GM12878 (cell line): ENCODE results near the gene IFIT2. TPM values are rescaled to one million over a fixed set of nuclear protein-coding genes. Genes with fewer than 3 reads are reported as not detected.

ENCODE experiments used
- ATAC-seq: fragments of 200-7000 bp; cut with Tn5 transposase; 3 replicates; pipeline ENCODE4 v1.9.1; 2020; ENCODE audit warnings: mild to moderate bottlenecking, moderate library complexity
- BruUV-seq: library from RNA; stranded (reverse); fragments of 400-500 nt; replicated peaks from 2 replicates; lab custom pipeline; 2021; lab: Mats Ljungman, UMichigan
- CTCF ChIA-PET: fragments of 300-600 bp; sonication (Branson Sonifier 250); formaldehyde crosslinking; extraction: SDS; loops from one replicate; lab custom pipeline; 2021; ENCODE audit warnings: inconsistent platforms; lab: Yijun Ruan, JAX
- POLR2A ChIA-PET: fragments of 350-600 bp; formaldehyde crosslinking; extraction: SDS; loops from one replicate; lab custom pipeline; 2021; ENCODE audit warnings: inconsistent platforms; lab: Charles Lee
- RAD21 ChIA-PET: fragments of 300-600 bp; sonication (Branson Sonifier 250); formaldehyde crosslinking; loops from one replicate; lab custom pipeline; 2023; ENCODE audit warnings: antibody characterized with exemption; ENCODE audit not compliant: unreplicated experiment; lab: Charles Lee
- SMC1A ChIA-PET: fragments of 300-600 bp; sonication (Branson Sonifier 250); formaldehyde crosslinking; loops from one replicate; lab custom pipeline; 2023; ENCODE audit not compliant: unreplicated experiment, uncharacterized antibody; lab: Charles Lee
- DNase-seq: peaks from one replicate; pipeline ENCODE4 v3.0.0-alpha.2; 2011; ENCODE audit warnings: low read depth, low spot score
- FAIRE-seq: peaks from 3 replicates; lab custom pipeline; 2011; peaks lifted over from hg19 to GRCh38; lab: Jason Lieb, UNC
- H2AFZ ChIP-seq: 2 replicates; pipeline ENCODE4 v1.6.0; 2011; ENCODE audit warnings: low read depth, low read length, control low read depth; ENCODE audit not compliant: control insufficient read depth
- H3K27ac ChIP-seq: 2 replicates; pipeline ENCODE4 v1.5.1; 2011; ENCODE audit warnings: control low read depth; ENCODE audit not compliant: control insufficient read depth, insufficient read depth
- H3K27me3 ChIP-seq, 2 experiments: replicated peaks in 1 of 2; 2 replicates each; pipeline versions ENCODE4 v1.6.0 to v1.6.1; 2011; ENCODE audit warnings: low read length in 1 of 2; ENCODE audit not compliant: control insufficient read depth in 2 of 2, insufficient read depth in 2 of 2
- H3K36me3 ChIP-seq, 2 experiments: 2 replicates each; pipeline ENCODE4 v1.5.1; 2011; ENCODE audit warnings: low read length in 1 of 2; ENCODE audit not compliant: control insufficient read depth in 2 of 2, insufficient read depth in 2 of 2
- H3K4me1 ChIP-seq: 2 replicates; pipeline ENCODE4 v1.6.1; 2011; ENCODE audit warnings: mild to moderate bottlenecking, low read length, moderate library complexity, mixed read lengths; ENCODE audit not compliant: control insufficient read depth, insufficient read depth
- H3K4me2 ChIP-seq: 2 replicates; pipeline ENCODE4 v1.6.0; 2011; ENCODE audit warnings: control low read depth; ENCODE audit not compliant: control insufficient read depth, insufficient read depth
- H3K4me3 ChIP-seq: fragments of 200-600 bp; sonication (generic); 2 replicates; pipeline ENCODE4 v1.5.1; 2016
- H3K79me2 ChIP-seq: 2 replicates; pipeline ENCODE4 v1.6.0; 2011; ENCODE audit warnings: low read length; ENCODE audit not compliant: control insufficient read depth, insufficient read depth
- H3K9ac ChIP-seq: 2 replicates; pipeline ENCODE4 v1.8.0; 2011; ENCODE audit warnings: low read length, control low read depth, mixed read lengths; ENCODE audit not compliant: control insufficient read depth, insufficient read depth
- H3K9me3 ChIP-seq: replicated peaks from 3 replicates; pipeline ENCODE4 v1.5.1; 2011; ENCODE audit warnings: mild to moderate bottlenecking, low read length; ENCODE audit not compliant: control insufficient read depth, insufficient read depth
- H4K20me1 ChIP-seq: 2 replicates; pipeline ENCODE4 v1.6.0; 2011; ENCODE audit not compliant: control insufficient read depth, insufficient read depth
- CBX5 ChIP-seq: sonication (generic); IDR thresholded peaks from 2 replicates; pipeline ENCODE4 v1.6.1; 2016; ENCODE audit warnings: low read depth, moderate library complexity, mild to moderate bottlenecking, inconsistent platforms
- CHD4 ChIP-seq: fragments of 200-600 bp; sonication (generic); IDR thresholded peaks from 2 replicates; pipeline ENCODE4 v1.6.1; 2016; ENCODE audit warnings: mild to moderate bottlenecking
- CREM ChIP-seq: IDR thresholded peaks from 2 replicates; pipeline ENCODE4 v1.6.1; 2014; ENCODE audit warnings: antibody characterized with exemption, low read depth
- FOXM1 ChIP-seq: IDR thresholded peaks from 2 replicates; pipeline ENCODE4 v1.6.1; 2012; ENCODE audit warnings: low read depth, mild to moderate bottlenecking, inconsistent platforms, low read length, moderate library complexity
- HDAC2 ChIP-seq: fragments of 200-600 bp; sonication (generic); IDR thresholded peaks from 2 replicates; pipeline ENCODE4 v1.6.1; 2017
- IKZF1 ChIP-seq: fragments of 450-650 bp; conservative IDR thresholded peaks from 2 replicates; pipeline ENCODE4 v1.6.1; 2017; ENCODE audit warnings: antibody characterized with exemption, mild to moderate bottlenecking
- NFIC ChIP-seq: IDR thresholded peaks from 2 replicates; pipeline ENCODE4 v1.6.1; 2012; ENCODE audit warnings: low read depth, mild to moderate bottlenecking, inconsistent platforms, low read length, moderate library complexity
- NR2C2 ChIP-seq: IDR thresholded peaks from 2 replicates; pipeline ENCODE4 v1.6.1; 2011; ENCODE audit warnings: borderline replicate concordance, low read depth; ENCODE audit not compliant: control insufficient read depth, insufficient read length
- POU2F2 ChIP-seq: IDR thresholded peaks from 3 replicates; pipeline ENCODE4 v1.6.1; 2011; ENCODE audit warnings: low read depth, mild to moderate bottlenecking, low read length, borderline replicate concordance
- SIX5 ChIP-seq: IDR thresholded peaks from 2 replicates; pipeline ENCODE4 v1.6.1; 2011; ENCODE audit warnings: mild to moderate bottlenecking, low read depth, low read length, moderate library complexity; ENCODE audit not compliant: severe bottlenecking
- SREBF2 ChIP-seq: IDR thresholded peaks from 2 replicates; pipeline ENCODE4 v1.6.1; 2012; ENCODE audit warnings: mild to moderate bottlenecking, low read length
- STAT1 ChIP-seq: fragments of 450-650 bp; conservative IDR thresholded peaks from 2 replicates; pipeline ENCODE4 v1.6.1; 2014; ENCODE audit warnings: antibody characterized with exemption, mild to moderate bottlenecking
- SUPT20H ChIP-seq: IDR thresholded peaks from 2 replicates; pipeline ENCODE4 v1.6.1; 2011; ENCODE audit warnings: low read depth, mild to moderate bottlenecking, low read length, moderate library complexity, borderline replicate concordance; ENCODE audit not compliant: control insufficient read depth
- YY1 ChIP-seq: IDR thresholded peaks from 2 replicates; pipeline ENCODE4 v1.6.1; 2011; ENCODE audit warnings: low read depth, mild to moderate bottlenecking, low read length
- ZNF207 ChIP-seq: fragments of 450-650 bp; IDR thresholded peaks from 2 replicates; pipeline ENCODE4 v1.6.1; 2014; ENCODE audit warnings: antibody characterized with exemption, mild to moderate bottlenecking, borderline replicate concordance
- ZNF217 ChIP-seq: fragments of 450-650 bp; IDR thresholded peaks from 2 replicates; pipeline ENCODE4 v1.6.1; 2017; ENCODE audit warnings: antibody characterized with exemption, mild to moderate bottlenecking
- ZNF274 ChIP-seq: IDR thresholded peaks from one replicate; pipeline ENCODE4 v1.8.0; 2011; ENCODE audit not compliant: insufficient read length, insufficient read depth
- ZNF622 ChIP-seq: fragments of 450-650 bp; IDR thresholded peaks from 2 replicates; pipeline ENCODE4 v1.6.1; 2017; ENCODE audit warnings: mild to moderate bottlenecking, inconsistent platforms
- ZNF687 ChIP-seq: fragments of 450-650 bp; IDR thresholded peaks from 2 replicates; pipeline ENCODE4 v1.6.1; 2017; ENCODE audit warnings: mild to moderate bottlenecking, moderate library complexity
- ZSCAN29 ChIP-seq: fragments of 450-650 bp; IDR thresholded peaks from 2 replicates; pipeline ENCODE4 v1.6.1; 2017; ENCODE audit warnings: mild to moderate bottlenecking, moderate library complexity
- WGBS: methylation state at CpG from one replicate; pipeline ENCODE4 v1.1.6; 2016; ENCODE audit warnings: low lambda C conversion rate; ENCODE audit not compliant: insufficient replicate concordance, insufficient coverage; ENCODE audit errors: missing lambda C conversion rate; 5-methylcytosine and 5-hydroxymethylcytosine counted together
- in situ Hi-C: fragments of 300-500 bp; cut with MboI; formaldehyde crosslinking; loops from 9 replicates; pipeline ENCODE4 v1.14.3; 2018; ENCODE audit warnings: mixed read lengths
- intact Hi-C: fragments of 100-400 bp; cut with micrococcal nuclease; formaldehyde crosslinking; loops from one replicate; pipeline ENCODE4 v1.14.2; 2022; ENCODE audit not compliant: unreplicated experiment
- polyA plus RNA-seq, 11 experiments: library from polyadenylated mRNA; depleted of rRNA in 4 of 11; unstranded in 6 of 11; stranded (reverse) in 5 of 11; fragments of >200 nt; fragmentation: Nextera tagmentation in 4 of 11; fragmentation: Illumina TruSeq in 1 of 11; extraction: Ambion mirVana in 4 of 11; extraction: Trizol in 1 of 11; gene quantifications; 1 replicate in 1 of 11; 2 replicates in 10 of 11; pipeline versions ENCODE4 v1.2.1 to v1.2.3, GENCODE V29; 2011 to 2016; ENCODE audit warnings: inconsistent platforms in 2 of 11, missing spikeins in 2 of 11, low read depth in 1 of 11
- total RNA-seq, 4 experiments: library from RNA; depleted of rRNA in 3 of 4; stranded (reverse); fragments of >200 nt in 3 of 4; fragmentation: Illumina TruSeq in 1 of 4; extraction: Trizol in 1 of 4; gene quantifications; 2 replicates each; pipeline versions ENCODE4 v1.2.1 to v1.2.3, GENCODE V29; 2013 to 2021

The IFIT2 gene
- total and polyA plus RNA-seq, 10 of the 15 experiments (the other 5 are each of a cell fraction or from before 2014, with no cell fraction given): 5.2 to 14.8 (median 9.7) TPM

DNA sequence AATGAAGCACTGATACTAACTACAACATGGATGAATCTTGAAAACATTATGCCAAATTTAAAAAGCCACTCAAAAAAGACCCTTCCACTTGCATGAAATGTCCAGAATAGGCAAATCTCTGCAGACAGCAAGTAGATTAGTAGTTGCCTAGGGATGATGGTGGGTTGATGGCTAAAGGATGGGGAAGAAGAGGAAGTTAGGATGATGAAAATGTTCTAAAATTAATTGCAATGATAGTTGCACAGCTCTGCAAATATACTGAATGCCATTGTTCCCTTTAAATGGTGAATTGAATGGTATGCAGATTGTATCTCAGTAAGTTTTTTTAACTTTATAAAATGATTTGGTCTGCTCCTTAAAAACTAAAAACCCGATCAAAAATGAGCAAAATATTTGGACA lies 43.0 kb upstream of the IFIT2 start:
- intact Hi-C loops: no loop called here
- Histone ChIP-seq H2AFZ (no peak overlapping the region), H4K20me1 (no peaks in the 10 kb centered on the region)
- no peak for TF ChIP-seq ZNF622
- no peak for TF ChIP-seq NR2C2
- no peak for TF ChIP-seq SIX5
- no peak for TF ChIP-seq SUPT20H
- TF ChIP-seq NFIC: no peak
- no peak for TF ChIP-seq HDAC2
- no peak for TF ChIP-seq ZSCAN29
- no peak for TF ChIP-seq FOXM1
- TF ChIP-seq POU2F2: no peak
- no peak for TF ChIP-seq ZNF687
- no peak for TF ChIP-seq CBX5
- no peak for TF ChIP-seq SREBF2
- no peak for TF ChIP-seq STAT1
- TF ChIP-seq CHD4: no peak
- no peak for TF ChIP-seq ZNF217
- no peak for TF ChIP-seq ZNF207
- no peak for TF ChIP-seq ZNF274
- no peak for TF ChIP-seq CREM
- no peak for TF ChIP-seq YY1
- TF ChIP-seq IKZF1: no peak
- TF ChIP-seq, all 136 proteins: peak for 0
- Histone ChIP-seq H3K4me1 (peaks cover 3% of the 10 kb centered on the region; the same call in 1 of the 2 replicates), H3K27ac (no peak overlapping the region), H3K9me3 (peaks cover 13% of the 10 kb centered on the region), H3K9ac (no peak overlapping the region), H3K4me3 (no peak overlapping the region), H3K4me2 (no peak overlapping the region), H3K36me3 (no peaks in the 10 kb centered on the region; a peak in 1 of 4 replicates), H3K79me2 (no peaks in the 10 kb centered on the region), H3K27me3 (no peaks in the 10 kb centered on the region)
- RAD21 ChIA-PET: interaction anchor here (0.7 to 1.0 kb wide), 3 partner anchors 130 to 306 kb away, joined by 3 to 6 read pairs (median 4); no protein-coding TSS in a partner anchor
- in situ Hi-C loops: no loop called here
- no TSS peak for BruUV-seq
- 33% methylated on average over 1 of the region's 1 CpG for WGBS
- SMC1A ChIA-PET: interaction anchor here (0.7 to 1.6 kb wide), 3 partner anchors 45 to 165 kb away, joined by 3 to 4 read pairs (median 3); partner anchors contain the start of gene IFIT5
- DNase-seq (no peak), FAIRE-seq (no peak), ATAC-seq (no peak)
- CTCF ChIA-PET: interaction anchor here (0.8 to 1.0 kb wide), 3 partner anchors 8 to 309 kb away, joined by 4 read pairs; no protein-coding TSS in a partner anchor
- POLR2A ChIA-PET: no interaction called here
